GM19468 (cell line): ENCODE measurements around the gene TMEM222.
"Not testable (repeated sequence)": the region's sequence is repeated elsewhere in the genome, so short reads cannot be mapped to it uniquely, and the experiment has no call there.

Source experiments
- ATAC-seq: cut with Tn5 transposase; IDR thresholded peaks from one replicate; pipeline ENCODE4 v1.9.1; 2021; ENCODE audit warnings: mild to moderate bottlenecking, moderate library complexity, moderate number of reproducible peaks; ENCODE audit not compliant: unreplicated experiment; ENCODE audit errors: extremely low read depth

Gene TMEM222

DNA sequence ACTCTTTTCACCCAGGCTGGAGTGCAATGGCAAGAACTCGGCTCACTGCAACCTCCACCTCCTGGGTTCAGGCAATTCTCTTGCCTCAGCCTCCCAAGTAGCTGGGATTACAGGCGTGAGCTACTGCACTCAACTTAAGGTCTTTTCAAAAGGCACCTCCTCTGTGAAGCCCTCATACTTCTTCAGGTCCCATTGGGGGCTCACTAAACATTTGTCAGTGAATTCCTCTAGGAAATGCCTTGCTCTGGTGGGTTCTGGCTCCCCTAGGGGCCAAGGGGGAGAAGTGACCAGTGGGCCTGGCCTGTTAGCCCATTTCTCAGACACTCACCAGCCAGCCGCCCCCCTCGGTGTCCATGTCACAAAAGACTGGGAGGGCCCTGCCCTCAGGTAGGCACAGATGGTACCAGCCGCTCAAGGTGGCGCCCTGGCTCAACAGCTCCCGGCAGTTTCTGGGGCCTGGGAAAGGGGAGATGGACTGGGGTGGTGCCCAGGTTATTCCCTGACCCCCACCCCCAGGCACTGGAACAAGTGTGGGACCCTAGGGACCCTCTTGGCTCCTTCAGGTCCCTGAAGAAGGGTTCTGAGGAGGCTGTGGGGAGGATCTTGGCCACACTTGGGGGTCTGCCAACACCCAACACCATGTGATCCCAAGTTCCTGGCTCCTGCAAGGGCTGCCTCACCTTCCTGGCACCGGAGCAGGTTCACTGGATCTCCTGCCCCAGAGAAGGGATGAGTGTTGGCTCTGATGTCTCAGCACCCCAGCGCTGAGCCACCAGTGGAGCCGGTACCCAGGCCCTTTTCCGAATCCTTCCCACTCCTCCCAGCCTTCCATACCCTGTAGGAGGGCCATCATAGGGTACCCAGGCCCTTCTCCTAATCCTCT is 51.1 kb downstream of the TMEM222 start:
- ATAC-seq, result no peak

DNA sequence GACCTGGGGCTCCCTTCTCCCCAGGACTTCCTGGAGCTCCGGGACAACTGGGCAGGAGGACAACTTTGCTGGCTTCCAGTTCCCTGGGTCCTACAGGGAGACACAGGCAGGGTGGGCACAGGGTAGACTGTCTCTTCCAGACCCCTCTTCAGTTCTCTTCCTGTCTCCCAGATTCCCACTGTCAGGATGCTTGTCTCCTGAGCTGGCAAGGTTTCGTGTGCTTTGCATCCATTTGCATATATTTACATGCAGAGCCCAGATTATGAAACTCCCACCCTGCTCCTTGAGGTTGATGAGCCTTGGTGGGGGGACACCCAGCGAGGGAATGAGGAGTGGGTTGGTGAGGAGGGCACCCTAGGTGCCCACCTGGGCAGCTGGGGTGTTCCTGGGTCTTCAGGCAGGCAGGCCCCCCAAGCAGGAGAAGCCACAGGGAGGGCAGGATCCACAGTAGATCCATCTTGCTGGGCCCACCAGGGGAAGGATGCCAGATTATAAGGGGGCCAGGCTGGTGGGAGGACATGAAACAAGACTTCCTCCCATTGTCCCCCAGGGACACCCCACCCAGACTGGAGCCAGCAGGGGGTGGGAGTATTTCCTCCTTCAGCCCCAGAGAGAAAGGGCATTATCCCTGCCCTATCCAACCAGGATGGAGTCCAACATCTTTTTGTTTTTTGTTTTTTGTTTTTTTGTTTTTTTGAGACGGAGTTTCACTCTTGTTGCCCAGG is 52.6 kb downstream of the TMEM222 start, which contains the start of gene FCN3:
FCN3 (minus strand) TSS at position 463 of the 725 bp plus-strand sequence; CDS start at position 457, 6 bp downstream.
- no peak for ATAC-seq

GRCh38 chr1:27377760-27378495 is 56.0 kb downstream of the TMEM222 start:
- no peak for ATAC-seq

DNA sequence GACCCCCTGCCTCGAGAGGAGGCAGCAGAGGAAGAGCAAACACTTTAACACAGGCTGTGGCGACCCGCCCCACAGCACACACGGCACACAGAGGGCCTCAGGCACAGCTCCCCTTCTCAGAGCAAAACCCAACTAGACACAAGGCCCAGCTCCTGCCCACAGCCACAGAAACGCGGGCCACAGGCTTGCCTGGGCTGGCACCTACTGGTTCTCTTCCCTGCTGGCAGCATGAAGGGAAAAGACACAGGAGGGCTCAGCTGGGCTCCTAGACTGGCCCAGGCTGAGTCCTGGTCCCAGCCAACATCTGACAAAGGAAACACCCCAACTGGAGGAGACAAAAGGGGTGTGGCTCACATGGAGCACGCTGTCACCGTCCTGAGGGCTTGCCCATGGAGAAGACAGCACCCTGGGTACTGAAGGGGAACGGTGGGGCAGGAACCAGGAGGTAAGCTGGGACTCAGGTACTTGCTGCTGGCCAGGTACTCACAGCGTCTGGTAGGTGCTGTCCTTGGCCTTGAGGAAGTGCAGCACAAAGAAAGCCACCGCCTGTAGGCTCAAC is 57.7 kb downstream of the TMEM222 start:
- ATAC-seq, result no peak

- no peak for ATAC-seq
Measured at GRCh38 chr1:27380224-27380623, 58.3 kb downstream of the TMEM222 start.

- ATAC-seq, result no peak
Measured at GRCh38 chr1:27380766-27381733, 59.1 kb downstream of the TMEM222 start.

DNA sequence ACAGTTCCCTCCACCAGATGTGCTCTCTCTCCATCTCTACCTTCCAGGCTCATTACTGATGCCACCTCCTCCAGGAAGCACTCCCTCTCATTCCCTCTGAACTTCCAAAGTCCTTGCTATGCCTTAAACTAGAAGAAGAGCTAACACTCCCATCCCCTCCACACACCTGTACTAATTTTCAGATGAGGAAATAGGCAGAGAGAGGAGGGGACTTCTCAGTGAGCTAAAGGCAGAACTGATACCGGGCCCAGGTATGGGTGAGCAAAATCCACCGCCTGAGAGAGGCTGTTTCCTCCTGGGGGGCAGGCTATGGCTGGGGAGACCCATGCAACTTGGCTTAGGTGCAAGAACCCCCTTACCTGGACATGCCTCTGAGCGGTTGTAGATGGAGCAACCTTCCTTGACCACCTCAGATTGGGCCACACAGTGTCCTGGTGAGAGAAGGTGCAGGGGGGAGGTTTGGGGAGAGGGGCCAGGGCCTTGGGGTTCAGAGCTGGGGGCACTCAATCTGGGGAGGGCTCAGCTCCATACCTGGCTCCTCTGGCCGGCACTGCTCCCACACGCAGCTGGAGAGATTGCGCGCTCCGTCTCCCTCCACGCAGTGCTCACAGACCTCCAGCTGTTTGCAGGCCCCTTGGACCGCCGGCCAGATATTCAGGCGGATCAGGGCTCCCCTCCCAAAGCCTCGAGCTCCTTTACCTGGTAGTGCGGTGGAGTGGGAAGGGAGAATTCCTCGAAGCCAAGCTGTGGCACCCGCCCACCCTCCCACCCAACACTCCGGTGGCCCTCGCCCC is 60.2 kb downstream of the TMEM222 start:
- ATAC-seq, result no peak

- ATAC-seq, result no peak
Measured at GRCh38 chr1:27383039-27383605, 61.2 kb downstream of the TMEM222 start, which contains the start of gene CD164L2. CD164L2 (minus strand) TSS chr1:27383333; CDS start chr1:27383239, 94 bp downstream.

DNA sequence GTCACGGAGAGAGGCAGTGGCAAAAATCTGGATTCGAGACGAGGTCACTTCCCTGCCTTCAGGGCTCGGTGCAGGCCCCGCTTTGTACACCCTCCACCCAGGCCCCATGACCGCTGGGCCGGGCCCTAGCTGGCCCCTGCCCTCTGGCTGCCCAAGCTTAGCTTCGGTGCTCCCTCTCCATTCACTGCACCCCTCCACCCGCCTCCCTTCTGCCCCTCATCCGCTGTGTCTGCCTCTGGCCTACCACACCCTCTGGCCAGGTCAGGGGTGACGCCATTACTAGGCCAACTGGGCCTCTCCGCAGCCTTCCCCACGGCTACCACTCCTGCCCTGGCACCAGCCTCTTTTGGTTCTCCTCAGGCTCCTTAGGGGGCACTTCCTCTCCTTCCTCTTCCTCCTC is 61.7 kb downstream of the TMEM222 start:
- no peak for ATAC-seq

DNA sequence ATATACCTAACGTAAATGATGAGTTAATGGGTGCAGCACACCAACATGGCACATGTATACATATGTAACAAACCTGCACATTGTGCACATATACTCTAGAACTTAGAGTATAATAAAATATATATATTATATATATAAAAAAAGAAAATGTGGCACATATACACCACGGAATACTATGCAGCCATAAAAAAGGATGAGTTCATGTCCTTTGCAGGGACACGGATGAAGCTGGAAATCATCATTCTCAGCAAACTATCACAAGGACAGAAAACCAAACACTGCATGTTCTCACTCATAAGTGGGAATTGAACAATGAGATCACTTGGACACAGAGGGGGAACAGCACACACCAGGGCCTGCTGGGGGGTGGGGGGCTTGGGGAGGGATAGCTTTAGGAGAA is 62.8 kb downstream of the TMEM222 start:
- ATAC-seq, result not testable (repeated sequence)
